K562 (cell line): ENCODE measurements around the gene SPATA21. TPM values are rescaled to one million over a fixed set of nuclear protein-coding genes. Genes with fewer than 3 reads are reported as not detected.
A peak's percentile ranks its signal among the peaks of the same experiment; 100 is the strongest.

Experiments
- ATAC-seq: fragments of 200-7000 bp; cut with Tn5 transposase; 3 replicates; pipeline ENCODE4 v1.9.1; 2020; ENCODE audit warnings: moderate library complexity
- BruUV-seq: library from RNA; stranded (reverse); fragments of 400-500 nt; replicated peaks from 2 replicates; lab custom pipeline; 2021; lab: Mats Ljungman, UMichigan
- CTCF ChIA-PET: fragments of 300-600 bp; formaldehyde crosslinking; extraction: SDS; loops from one replicate; lab custom pipeline; 2021; ENCODE audit warnings: low intra/inter-chr PET ratio; lab: Yijun Ruan, JAX
- POLR2A ChIA-PET: fragments of 300-600, 350-650 bp; sonication (Branson Sonifier 250); formaldehyde crosslinking; extraction: SDS; loops from one replicate; lab custom pipeline; 2021; ENCODE audit warnings: antibody characterized with exemption, inconsistent platforms; lab: Yijun Ruan, JAX
- DNase-seq, 4 experiments: peaks; one replicate each; pipeline versions ENCODE4 v3.0.0 to v3.0.0-alpha.2; 2011 to 2018; ENCODE audit warnings: low spot score in 3 of 4, mixed read lengths in 3 of 4; ENCODE audit errors: extremely low read depth in 1 of 4
- FAIRE-seq: peaks from 2 replicates; lab custom pipeline; 2011; peaks lifted over from hg19 to GRCh38; lab: Jason Lieb, UNC
- H2AFZ ChIP-seq: 2 replicates; pipeline ENCODE4 v1.6.0; 2011; ENCODE audit warnings: low read depth, low read length, control low read depth, inconsistent platforms
- H3K27ac ChIP-seq: fragments of 200-600 bp; 3 replicates; pipeline ENCODE4 v1.8.0; 2011; ENCODE audit warnings: low read depth, mild to moderate bottlenecking, control low read depth, inconsistent platforms, low read length, moderate library complexity, mixed read lengths; ENCODE audit errors: extremely low read depth
- H3K27me3 ChIP-seq, 2 experiments: fragments of 300-600 bp in 1 of 2; 2 replicates in 1 of 2; 3 replicates in 1 of 2; pipeline versions ENCODE4 v1.6.0 to v1.8.0; 2011; ENCODE audit warnings: inconsistent platforms in 2 of 2, low read length in 2 of 2, mild to moderate bottlenecking in 1 of 2, mixed read lengths in 1 of 2, moderate library complexity in 1 of 2; ENCODE audit not compliant: control insufficient read depth in 2 of 2, insufficient read depth in 2 of 2
- H3K36me3 ChIP-seq: fragments of 300-600 bp; 3 replicates; pipeline ENCODE4 v1.8.0; 2011; ENCODE audit warnings: mild to moderate bottlenecking, low read length, inconsistent platforms; ENCODE audit not compliant: control insufficient read depth, insufficient read depth
- H3K4me1 ChIP-seq, 2 experiments: fragments of 200-600 bp in 1 of 2; replicated peaks in 1 of 2; 2 replicates in 1 of 2; 3 replicates in 1 of 2; pipeline versions ENCODE4 v1.5.1 to v1.8.0; 2011; ENCODE audit warnings: inconsistent platforms in 2 of 2, low read length in 2 of 2, mild to moderate bottlenecking in 1 of 2, mixed read lengths in 1 of 2, moderate library complexity in 1 of 2; ENCODE audit not compliant: control insufficient read depth in 2 of 2, insufficient read depth in 2 of 2
- H3K4me2 ChIP-seq: 2 replicates; pipeline ENCODE4 v1.6.1; 2011; ENCODE audit warnings: low read length, control low read depth, inconsistent platforms, mixed read lengths; ENCODE audit not compliant: insufficient read depth
- H3K4me3 ChIP-seq: fragments of 200-600 bp; sonication (generic), shearing (Covaris generic); 2 replicates; pipeline ENCODE4 v1.5.1; 2016; ENCODE audit warnings: control low read depth, inconsistent platforms
- H3K79me2 ChIP-seq: fragments of 200-600 bp; 3 replicates; pipeline ENCODE4 v1.8.0; 2011; ENCODE audit warnings: low read length, inconsistent platforms; ENCODE audit not compliant: control insufficient read depth, insufficient read depth
- H3K9ac ChIP-seq, 2 experiments: 2 replicates each; pipeline versions ENCODE4 v1.6.0 to v1.6.1; 2011; ENCODE audit warnings: low read depth in 2 of 2, low read length in 2 of 2, control low read depth in 1 of 2, inconsistent platforms in 1 of 2, mild to moderate bottlenecking in 1 of 2, mixed read lengths in 1 of 2; ENCODE audit not compliant: insufficient read depth in 1 of 2
- H3K9me1 ChIP-seq: one replicate; pipeline ENCODE4 v1.6.0; 2011; ENCODE audit warnings: inconsistent platforms, mild to moderate bottlenecking, low read length, moderate library complexity; ENCODE audit not compliant: control insufficient read depth, insufficient read depth
- H3K9me3 ChIP-seq: replicated peaks from 2 replicates; pipeline ENCODE4 v1.5.1; 2011; ENCODE audit warnings: low read depth, low read length, inconsistent platforms; ENCODE audit not compliant: control insufficient read depth, insufficient read depth
- H4K20me1 ChIP-seq: replicated peaks from 2 replicates; pipeline ENCODE4 v1.6.1; 2011; ENCODE audit warnings: low read length, inconsistent platforms, mixed read lengths; ENCODE audit not compliant: control insufficient read depth, insufficient read depth
- FOXP1 ChIP-seq: sonication (generic); formaldehyde crosslinking; IDR thresholded peaks from 2 replicates; pipeline ENCODE4 v1.8.0; 2022; ENCODE audit warnings: mild to moderate bottlenecking, missing genetic modification reagents
- MCM2 ChIP-seq: fragments of 450-650 bp; IDR thresholded peaks from 2 replicates; pipeline ENCODE4 v1.6.1; 2017; ENCODE audit warnings: low read depth, mild to moderate bottlenecking
- NFIX ChIP-seq: fragments of 250-450 bp; sonication (Bioruptor Pico); IDR thresholded peaks from 2 replicates; pipeline ENCODE4 v1.4.0; 2020; ENCODE audit warnings: low read depth, mild to moderate bottlenecking, moderate library complexity
- SMC3 ChIP-seq: conservative IDR thresholded peaks from 2 replicates; pipeline ENCODE4 v1.6.1; 2011; ENCODE audit warnings: low read depth, low read length, improper control_type of control experiment; ENCODE audit not compliant: insufficient read depth
- ZNF316 ChIP-seq: fragments of 450-650 bp; IDR thresholded peaks from 2 replicates; pipeline ENCODE4 v1.6.1; 2016
- ZNF77 ChIP-seq: fragments of 250-450 bp; sonication (Bioruptor Pico); IDR thresholded peaks from 2 replicates; pipeline ENCODE4 v1.5.0; 2020
- WGBS: fragments of 100-300 bp; shearing (Covaris generic); methylation state at CpG from one replicate; pipeline ENCODE4 v1.1.6; 2016; ENCODE audit warnings: low coverage, mixed read lengths; ENCODE audit not compliant: insufficient coverage; ENCODE audit errors: missing lambda C conversion rate; 5-methylcytosine and 5-hydroxymethylcytosine counted together
- in situ Hi-C: fragments of 300-500 bp; cut with MboI; formaldehyde crosslinking; loops from 4 replicates; pipeline ENCODE4 v1.15.0; 2018; ENCODE audit warnings: inconsistent platforms, mixed read lengths
- intact Hi-C: fragments of 100-400 bp; cut with micrococcal nuclease; formaldehyde crosslinking; loops from 2 replicates; pipeline ENCODE4 v1.14.2; 2022
- polyA plus RNA-seq, 8 experiments: library from polyadenylated mRNA; depleted of rRNA in 4 of 8; stranded (reverse) in 5 of 8; unstranded in 3 of 8; fragments of >200 nt; fragmentation: Nextera tagmentation in 2 of 8; fragmentation: Illumina TruSeq in 1 of 8; extraction: Ambion mirVana in 2 of 8; extraction: Trizol in 1 of 8; gene quantifications; 2 replicates each; pipeline versions ENCODE4 v1.2.1 to v1.2.3, GENCODE V29; 2011 to 2014; ENCODE audit warnings: inconsistent platforms in 1 of 8, missing spikeins in 1 of 8
- total RNA-seq, 7 experiments: library from RNA; depleted of rRNA in 6 of 7; stranded (reverse); fragments of >200 nt in 6 of 7; fragmentation: Illumina TruSeq in 2 of 7; extraction: Trizol in 2 of 7; gene quantifications; 2 replicates each; pipeline versions ENCODE4 v1.2.1 to v1.2.3, GENCODE V29; 2011 to 2021; ENCODE audit warnings: low replicate concordance in 1 of 7

Gene SPATA21
- total and polyA plus RNA-seq, 9 of the 15 experiments (the other 6 are each of a cell fraction or from before 2014, with no cell fraction given): 0.10 to 0.36 (median 0.13) TPM; not detected in 3

DNA sequence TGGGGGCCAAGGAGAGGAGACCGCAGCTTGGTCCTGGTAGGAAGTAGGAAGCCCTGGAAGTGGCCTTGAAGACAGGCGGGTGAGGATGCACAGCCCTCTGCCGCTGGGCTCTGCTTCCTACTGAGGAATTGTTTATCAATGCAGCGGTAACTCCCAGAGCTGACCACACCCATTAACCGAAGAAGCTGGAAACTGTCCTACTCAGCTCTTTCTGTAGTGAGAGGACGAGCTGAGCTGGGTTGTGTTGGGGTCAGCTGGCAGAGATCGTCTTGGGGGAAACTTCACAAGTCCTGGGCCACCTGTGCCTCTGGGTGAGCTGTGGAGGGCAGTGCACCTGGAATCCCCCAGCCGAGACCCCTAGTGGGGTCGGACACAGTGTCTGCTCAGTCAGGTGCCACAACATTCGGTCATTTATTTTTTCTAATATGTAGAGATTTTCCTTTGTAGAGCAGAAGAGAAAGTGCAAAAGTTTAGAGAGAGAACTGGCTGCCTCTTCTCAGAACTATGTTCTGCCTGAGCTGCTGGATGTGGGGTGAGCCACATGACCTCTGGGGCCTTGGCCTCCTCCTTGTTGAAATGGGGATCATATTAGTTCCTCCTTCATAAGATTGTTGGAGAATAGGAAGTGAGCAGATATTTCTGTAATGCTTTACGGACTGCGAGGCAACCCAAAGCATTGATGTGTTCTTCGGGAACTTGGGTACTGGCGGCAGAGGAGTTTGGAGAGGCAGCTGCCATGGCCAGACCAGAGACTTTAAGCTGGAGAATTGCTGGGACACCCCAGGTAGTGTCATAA, 6.9 kb upstream of the SPATA21 start (continued):
- TF ChIP-seq FOXP1: 0 out of 2 replicates have a peak, but pooled peaks have one; percentile 24
- TF ChIP-seq ZNF316: peak; percentile 98
- TF ChIP-seq MCM2: no peak
- TF ChIP-seq SMC3: 0 out of 2 replicates have a peak, but pooled peaks have one; percentile 3

DNA sequence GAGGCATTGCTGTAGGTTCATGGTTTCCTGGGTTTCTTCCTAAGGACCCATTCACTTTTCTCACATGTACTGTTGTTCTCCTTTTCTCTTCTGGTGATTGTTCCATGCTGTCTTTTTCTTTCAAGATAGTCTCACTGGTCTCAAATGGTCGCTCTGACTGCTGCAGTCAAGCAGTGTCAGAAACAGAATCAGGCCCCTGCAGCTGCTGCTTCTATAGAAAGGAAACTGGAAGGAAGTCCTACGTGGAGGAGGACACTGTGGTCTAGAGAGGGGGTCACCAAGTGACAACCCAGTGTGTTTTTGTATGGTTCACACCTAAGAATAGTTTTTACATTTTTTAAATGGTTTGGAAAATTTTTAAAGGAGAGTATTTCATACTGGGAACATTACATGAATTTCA, 5.7 kb upstream of the SPATA21 start:
- H3K4me1 ChIP-seq: peaks cover 37 to 45% of the 10 kb centered on the region in 2 experiments
- WGBS: 30% methylated on average over 2 of the region's 2 CpGs
- ChIA-PET CTCF (interaction anchor here (0.5 kb wide), 1 partner anchor 356 kb away, joined by 5 read pairs; no protein-coding TSS in a partner anchor), POLR2A (interaction anchor here (0.6 to 1.3 kb wide), 3 partner anchors 8 to 497 kb away, joined by 3 to 7 read pairs (median 5); no protein-coding TSS in a partner anchor)
- no TSS peak for BruUV-seq
- H3K79me2 ChIP-seq: peaks cover 51% of the 10 kb centered on the region
- FAIRE-seq: no peak
- peaks cover 3% of the 10 kb centered on the region for H3K9me1 ChIP-seq
- H3K27me3 ChIP-seq: no peaks in the 10 kb centered on the region
- no peaks in the 10 kb centered on the region for H3K9me3 ChIP-seq
- no peak overlapping the region for H3K4me3 ChIP-seq
- no peak overlapping the region for H2AFZ ChIP-seq
- in situ Hi-C loops: loop anchor here (25.0 kb wide), 1 partner anchor 419 kb away; no protein-coding TSS in a partner anchor
- H3K36me3 ChIP-seq: peaks cover 57% of the 10 kb centered on the region
- TF ChIP-seq ZNF77 (no peak), NFIX (CRISPR knock-in tag) (peak; percentile 18; the same call in 1 of the 2 replicates)
- TF ChIP-seq, all 486 proteins: peak for 1
- H4K20me1 ChIP-seq: no peaks in the 10 kb centered on the region; the same call in 1 of the 2 replicates
- H3K9ac ChIP-seq: peak overlapping the region; percentile 57; a peak in 1 of 4 replicates
- intact Hi-C loops: loop anchor here (5.0 kb wide), 2 partner anchors 169 to 509 kb away; partner anchors contain the start of gene NBPF1
- ATAC-seq (no peak), DNase-seq (peak in 2 of 4 experiments; percentile 12 to 30)
- peak overlapping the region; percentile 45; the same call in 1 of the 3 replicates for H3K27ac ChIP-seq
- H3K4me2 ChIP-seq: peak overlapping the region; percentile 75
